ENCODE measurements around the gene TANK.

TANK gene

DNA sequence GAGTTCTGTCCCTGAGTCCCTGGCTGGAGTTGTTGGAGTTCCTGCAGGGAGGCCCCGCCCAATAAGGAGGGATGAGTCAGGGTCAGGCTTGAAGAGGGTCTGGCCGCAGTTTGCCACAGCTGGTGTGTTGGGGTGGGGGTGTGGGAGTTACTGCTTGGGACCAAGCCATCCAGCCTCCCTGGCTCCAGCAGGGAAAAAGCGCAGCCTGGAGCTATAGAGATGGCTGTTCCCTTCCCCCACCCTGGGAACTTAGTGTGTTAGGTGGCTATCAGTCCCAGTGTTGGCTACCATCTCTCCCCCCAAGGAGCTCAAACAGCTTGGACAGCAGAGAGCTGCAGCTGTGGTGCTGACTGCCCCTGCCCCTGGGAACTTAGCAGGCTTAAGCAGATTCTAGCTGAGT is 13.2 kb upstream of the TANK start:
- Histone ChIP-seq H3K27ac (no peak overlapping the region), H3K4me3 (IDR thresholded peaks at IDR 0.05; ENCODE audit: insufficient read depth, low read depth, low read length) (no peak overlapping the region), H3K4me1 (ENCODE audit: low read depth, poor library complexity, severe bottlenecking) (no peaks in the 10 kb centered on the region), H3K79me2 (ENCODE audit: insufficient read depth, low read depth) (no peaks in the 10 kb centered on the region), H2AFZ (ENCODE audit: low read depth) (no peak overlapping the region), H3K4me2 (no peak overlapping the region), H3K9ac (no peak overlapping the region), H3K36me3 (ENCODE audit: insufficient read depth) (no peaks in the 10 kb centered on the region), H4K20me1 (ENCODE audit: insufficient read depth) (no peaks in the 10 kb centered on the region), H3K27me3 (ENCODE audit: insufficient read depth, low read depth) (no peaks in the 10 kb centered on the region)
- no peak for TF ChIP-seq CTCF (conservative IDR thresholded peaks at IDR 0.05; ENCODE audit: low read depth, low read length)

GRCh38 chr2:161147856-161148255 is 12.4 kb upstream of the TANK start:
- no peak overlapping the region for H3K27ac ChIP-seq
- TF ChIP-seq CTCF (conservative IDR thresholded peaks at IDR 0.05; ENCODE audit: low read depth, low read length), result no peak
- no peak overlapping the region for H3K4me3 ChIP-seq (IDR thresholded peaks at IDR 0.05; ENCODE audit: insufficient read depth, low read depth, low read length)
- H4K20me1 ChIP-seq (ENCODE audit: insufficient read depth), result no peaks in the 10 kb centered on the region
- no peak overlapping the region for H3K9ac ChIP-seq
- no peaks in the 10 kb centered on the region for H3K36me3 ChIP-seq (ENCODE audit: insufficient read depth)
- no peaks in the 10 kb centered on the region for H3K27me3 ChIP-seq (ENCODE audit: insufficient read depth, low read depth)
- H3K4me2 ChIP-seq, result no peak overlapping the region
- H3K79me2 ChIP-seq (ENCODE audit: insufficient read depth, low read depth), result no peaks in the 10 kb centered on the region
- H3K4me1 ChIP-seq (ENCODE audit: low read depth, poor library complexity, severe bottlenecking), result no peaks in the 10 kb centered on the region
- no peak overlapping the region for H2AFZ ChIP-seq (ENCODE audit: low read depth)

DNA sequence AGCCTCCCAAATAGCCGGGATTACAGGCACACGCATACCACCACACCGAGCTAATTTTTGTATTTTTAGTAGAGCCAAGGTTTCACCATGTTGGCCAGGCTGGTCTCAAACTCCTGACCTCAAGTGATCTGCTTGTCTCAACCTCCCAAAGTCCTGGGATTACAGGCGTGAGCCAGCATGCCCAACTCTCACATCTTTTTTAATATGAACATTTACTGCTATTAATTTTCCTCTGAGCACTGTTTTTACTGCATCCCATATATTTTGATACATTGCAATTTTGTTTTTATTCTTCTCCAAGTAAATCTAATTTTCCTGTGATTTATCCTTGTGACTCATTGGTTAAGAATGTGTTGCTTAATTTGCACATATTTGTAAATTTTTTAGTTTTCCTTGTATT is 9.5 kb upstream of the TANK start:
- Histone ChIP-seq H2AFZ (ENCODE audit: low read depth) (no peak overlapping the region), H3K36me3 (ENCODE audit: insufficient read depth) (no peaks in the 10 kb centered on the region), H3K27me3 (ENCODE audit: insufficient read depth, low read depth) (no peaks in the 10 kb centered on the region), H3K27ac (no peak overlapping the region), H3K4me2 (no peak overlapping the region), H3K9ac (no peak overlapping the region), H4K20me1 (ENCODE audit: insufficient read depth) (no peaks in the 10 kb centered on the region), H3K4me1 (ENCODE audit: low read depth, poor library complexity, severe bottlenecking) (no peaks in the 10 kb centered on the region), H3K79me2 (ENCODE audit: insufficient read depth, low read depth) (no peaks in the 10 kb centered on the region), H3K4me3 (IDR thresholded peaks at IDR 0.05; ENCODE audit: insufficient read depth, low read depth, low read length) (no peak overlapping the region)
- TF ChIP-seq CTCF (conservative IDR thresholded peaks at IDR 0.05; ENCODE audit: low read depth, low read length), result no peak

GRCh38 chr2:161152302-161152701 is 7.9 kb upstream of the TANK start:
- no peaks in the 10 kb centered on the region for H3K36me3 ChIP-seq (ENCODE audit: insufficient read depth)
- H3K4me3 ChIP-seq (IDR thresholded peaks at IDR 0.05; ENCODE audit: insufficient read depth, low read depth, low read length), result no peak overlapping the region
- no peaks in the 10 kb centered on the region for H3K4me1 ChIP-seq (ENCODE audit: low read depth, poor library complexity, severe bottlenecking)
- H3K9ac ChIP-seq, result no peak overlapping the region
- no peak overlapping the region for H3K27ac ChIP-seq
- no peak overlapping the region for H2AFZ ChIP-seq (ENCODE audit: low read depth)
- no peak overlapping the region for H3K4me2 ChIP-seq
- no peaks in the 10 kb centered on the region for H3K27me3 ChIP-seq (ENCODE audit: insufficient read depth, low read depth)
- H3K79me2 ChIP-seq (ENCODE audit: insufficient read depth, low read depth), result no peaks in the 10 kb centered on the region
- no peak for TF ChIP-seq CTCF (conservative IDR thresholded peaks at IDR 0.05; ENCODE audit: low read depth, low read length)
- no peaks in the 10 kb centered on the region for H4K20me1 ChIP-seq (ENCODE audit: insufficient read depth)
